HCT116 (cell line): ENCODE measurements around the gene MAML2. TPM values are rescaled to one million over a fixed set of nuclear protein-coding genes. Genes with fewer than 3 reads are reported as not detected.
A peak's percentile ranks its signal among the peaks of the same experiment; 100 is the strongest.

Experiments
- ATAC-seq: fragments of 200-7000 bp; cut with Tn5 transposase; 2 replicates; pipeline ENCODE4 v1.9.1; 2020; ENCODE audit warnings: mild to moderate bottlenecking, moderate library complexity
- BruUV-seq: library from RNA; stranded (reverse); fragments of 400-500 nt; replicated peaks from 2 replicates; lab custom pipeline; 2021; lab: Mats Ljungman, UMichigan
- CTCF ChIA-PET: fragments of 300-600 bp; sonication (Branson Sonifier 250); formaldehyde crosslinking; loops from one replicate; lab custom pipeline; 2021; ENCODE audit warnings: antibody characterized with exemption; lab: Charles Lee
- POLR2A ChIA-PET: fragments of 300-600, 350-600 bp; sonication (Branson Sonifier 250); formaldehyde crosslinking; loops from one replicate; lab custom pipeline; 2021; ENCODE audit warnings: antibody characterized with exemption; lab: Charles Lee
- RAD21 ChIA-PET, 2 experiments: fragments of 300-600 bp; sonication (Branson Sonifier 250); formaldehyde crosslinking; loops; one replicate each; lab custom pipeline; 2023; ENCODE audit warnings: low total read pairs in 2 of 2; ENCODE audit not compliant: uncharacterized antibody in 2 of 2, unreplicated experiment in 2 of 2, low non-redundant PET in 1 of 2; lab: Charles Lee
- DNase-seq: peaks from one replicate; pipeline ENCODE4 v3.0.0-alpha.2; 2010; ENCODE audit warnings: low read depth, low spot score
- H2AFZ ChIP-seq: fragments of 200-600 bp; shearing (Covaris generic), sonication (generic); 2 replicates; pipeline ENCODE4 v1.6.1; 2017; ENCODE audit warnings: low read depth, mixed run types, mixed read lengths, antibody characterized with exemption, low read length; ENCODE audit not compliant: poor library complexity, severe bottlenecking
- H3K27ac ChIP-seq: 2 replicates; pipeline ENCODE4 v1.5.1; 2012; ENCODE audit warnings: low read depth, low read length
- H3K27me3 ChIP-seq: fragments of 200-600 bp; sonication (generic); 2 replicates; pipeline ENCODE4 v1.6.1; 2016; ENCODE audit warnings: mixed run types, low read length, mixed read lengths; ENCODE audit not compliant: insufficient read depth
- H3K36me3 ChIP-seq, 2 experiments: fragments of 200-500 bp in 1 of 2; fragments of 200-600 bp in 1 of 2; sonication (Bioruptor generic) in 1 of 2; sonication (generic) in 1 of 2; 2 replicates each; pipeline versions ENCODE4 v1.5.1 to v1.6.1; 2014 to 2016; ENCODE audit warnings: low read length in 2 of 2, inconsistent platforms in 1 of 2, mixed read lengths in 1 of 2, mixed run types in 1 of 2; ENCODE audit not compliant: insufficient read depth in 2 of 2, control insufficient read depth in 1 of 2
- H3K4me1 ChIP-seq, 2 experiments: fragments of 200-600 bp in 1 of 2; sonication (generic) in 1 of 2; 2 replicates each; pipeline versions ENCODE4 v1.5.1 to v1.6.1; 2012 to 2017; ENCODE audit warnings: low read length in 2 of 2, inconsistent platforms in 1 of 2, mild to moderate bottlenecking in 1 of 2, mixed read lengths in 1 of 2, mixed run types in 1 of 2, moderate library complexity in 1 of 2; ENCODE audit not compliant: insufficient read depth in 2 of 2, control insufficient read depth in 1 of 2
- H3K4me2 ChIP-seq: fragments of 200-600 bp; sonication (generic); 2 replicates; pipeline ENCODE4 v1.6.1; 2017; ENCODE audit warnings: mixed run types, low read length, mixed read lengths
- H3K4me3 ChIP-seq, 2 experiments: fragments of 200-600 bp in 1 of 2; sonication (generic) in 1 of 2; replicated peaks in 1 of 2; 2 replicates each; pipeline ENCODE4 v1.5.1; 2011 to 2016; ENCODE audit warnings: low read length in 2 of 2, control low read depth in 1 of 2, low read depth in 1 of 2, mild to moderate bottlenecking in 1 of 2, mixed read lengths in 1 of 2, mixed run types in 1 of 2
- H3K79me2 ChIP-seq: fragments of 200-600 bp; sonication (generic); 2 replicates; pipeline ENCODE4 v1.6.1; 2017; ENCODE audit warnings: mild to moderate bottlenecking, mixed run types, low read length, moderate library complexity, mixed read lengths; ENCODE audit not compliant: insufficient read depth
- H3K9ac ChIP-seq: fragments of 200-600 bp; sonication (generic); 2 replicates; pipeline ENCODE4 v1.6.1; 2016; ENCODE audit warnings: low read length, mixed read lengths
- H3K9me2 ChIP-seq: fragments of 200-600 bp; sonication (generic), shearing (Covaris generic); 2 replicates; pipeline ENCODE4 v1.6.1; 2017; ENCODE audit warnings: mixed run types, mild to moderate bottlenecking, moderate library complexity; ENCODE audit not compliant: insufficient read depth
- H3K9me3 ChIP-seq, 2 experiments: fragments of 200-500 bp in 1 of 2; fragments of 200-600 bp in 1 of 2; sonication (Bioruptor generic) in 1 of 2; sonication (generic) in 1 of 2; 2 replicates each; pipeline ENCODE4 v1.6.1; 2014 to 2017; ENCODE audit warnings: low read length in 2 of 2, mixed read lengths in 2 of 2, inconsistent platforms in 1 of 2, low read depth in 1 of 2, mild to moderate bottlenecking in 1 of 2, mixed run types in 1 of 2, moderate library complexity in 1 of 2; ENCODE audit not compliant: control insufficient read depth in 1 of 2, insufficient read depth in 1 of 2
- H4K20me1 ChIP-seq: fragments of 200-600 bp; sonication (generic), shearing (Covaris generic); 2 replicates; pipeline ENCODE4 v1.6.1; 2017; ENCODE audit warnings: mixed run types, mild to moderate bottlenecking, moderate library complexity; ENCODE audit not compliant: insufficient read depth
- ATF3 ChIP-seq: IDR thresholded peaks from 2 replicates; pipeline ENCODE4 v1.6.1; 2012
- CBX3 ChIP-seq: IDR thresholded peaks from 2 replicates; pipeline ENCODE4 v1.6.1; 2012; ENCODE audit warnings: low read depth
- CTCF ChIP-seq, 3 experiments: fragments of 200-600 bp in 1 of 3; sonication (generic) in 1 of 3; IDR thresholded peaks in 2 of 3; conservative IDR thresholded peaks in 1 of 3; 2 replicates each; pipeline ENCODE4 v1.5.1; 2012 to 2017; ENCODE audit warnings: low read depth in 2 of 3, low read length in 2 of 3, antibody characterized with exemption in 1 of 3, borderline replicate concordance in 1 of 3, control low read depth in 1 of 3, mild to moderate bottlenecking in 1 of 3, mixed read lengths in 1 of 3, mixed run types in 1 of 3, moderate library complexity in 1 of 3; ENCODE audit not compliant: insufficient read depth in 1 of 3
- EZH2 ChIP-seq: fragments of 200-600 bp; sonication (generic); IDR thresholded peaks from 2 replicates; pipeline ENCODE4 v1.6.1; 2017; ENCODE audit warnings: antibody characterized with exemption, mixed run types
- FOSL1 ChIP-seq: IDR thresholded peaks from 2 replicates; pipeline ENCODE4 v1.6.1; 2012; ENCODE audit warnings: low read depth
- JUND ChIP-seq: IDR thresholded peaks from 2 replicates; pipeline ENCODE4 v1.6.1; 2012
- MAX ChIP-seq: IDR thresholded peaks from 2 replicates; pipeline ENCODE4 v1.6.1; 2012
- POLR2A ChIP-seq: IDR thresholded peaks from 2 replicates; pipeline ENCODE4 v1.7.0; 2011; ENCODE audit warnings: borderline replicate concordance; ENCODE audit not compliant: insufficient read depth, insufficient read length; ENCODE audit errors: extremely low read depth
- RAD21 ChIP-seq: IDR thresholded peaks from 2 replicates; pipeline ENCODE4 v1.6.1; 2012; ENCODE audit warnings: low read depth, mild to moderate bottlenecking
- TCF7L2 ChIP-seq: IDR thresholded peaks from 2 replicates; pipeline ENCODE4 v1.7.0; 2011; ENCODE audit warnings: borderline replicate concordance, inconsistent platforms; ENCODE audit not compliant: insufficient read depth, insufficient read length; ENCODE audit errors: extremely low read depth
- ZNF274 ChIP-seq: fragments of 200-500 bp; sonication (Bioruptor generic); IDR thresholded peaks from 2 replicates; pipeline ENCODE4 v1.6.1; 2014; ENCODE audit warnings: mild to moderate bottlenecking, low read depth, low read length, inconsistent platforms
- intact Hi-C: fragments of 100-400 bp; cut with micrococcal nuclease; formaldehyde crosslinking; loops from 2 replicates; pipeline ENCODE4 v1.10.0; 2022
- total RNA-seq: library from RNA; stranded (reverse); gene quantifications from one replicate; pipeline ENCODE4 v1.2.1, GENCODE V29; 2021; ENCODE audit not compliant: unreplicated experiment

Gene MAML2
- total RNA-seq, 1 experiment from 2014 or later: 2.6 TPM

GRCh38 chr11:96012086-96012824, 330.7 kb downstream of the MAML2 start:
- peak; percentile 41 for DNase-seq
- no peak overlapping the region for H2AFZ ChIP-seq
- H3K9ac ChIP-seq: no peak overlapping the region
- no peak overlapping the region for H3K27ac ChIP-seq
- H4K20me1 ChIP-seq: no peaks in the 10 kb centered on the region
- intact Hi-C loops: no loop called here
- H3K9me2 ChIP-seq: no peaks in the 10 kb centered on the region
- no peaks in the 10 kb centered on the region for H3K9me3 ChIP-seq
- RAD21 ChIA-PET: interaction anchor here in 1 of 2 experiments (1.0 kb wide), 1 partner anchor 331 kb away, joined by 3 read pairs; the partner anchor contains the start of gene MAML2
- POLR2A ChIA-PET: no interaction called here
- H3K4me1 ChIP-seq: peaks cover 3 to 25% of the 10 kb centered on the region in 2 experiments; a peak in 2 of 4 replicates
- H3K4me2 ChIP-seq: peak overlapping the region; percentile 36
- ATAC-seq: peak; percentile 75
- H3K4me3 ChIP-seq: no peak overlapping the region
- H3K79me2 ChIP-seq: no peaks in the 10 kb centered on the region
- TF ChIP-seq MAX (peak; percentile 48; the same call in 1 of the 2 replicates), EZH2 (no peak), CTCF (IDR thresholded peaks at IDR 0.05 in 2 of 3, conservative IDR thresholded peaks at IDR 0.05 in 1 of 3; ENCODE audit: borderline replicate concordance in 1 of 3, insufficient read depth in 1 of 3, low read depth in 2 of 3, low read length in 2 of 3) (peak; percentile 28 to 64 (median 53); a peak in 5 of 6 replicates), RAD21 (peak; percentile 49)
- H3K27me3 ChIP-seq: no peaks in the 10 kb centered on the region
- no TSS peak for BruUV-seq
- CTCF ChIA-PET: interaction anchor here (1.0 to 1.7 kb wide), 3 partner anchors 11 to 382 kb away, joined by 3 to 9 read pairs (median 4); partner anchors contain the start of gene MAML2
- H3K36me3 ChIP-seq: no peaks in the 10 kb centered on the region

- no TSS peak for BruUV-seq
- Histone ChIP-seq H3K9me3 (no peaks in the 10 kb centered on the region), H3K4me3 (no peak overlapping the region), H3K36me3 (no peaks in the 10 kb centered on the region), H3K79me2 (no peaks in the 10 kb centered on the region), H3K9ac (no peak overlapping the region), H4K20me1 (no peaks in the 10 kb centered on the region)
- CTCF ChIA-PET: no interaction called here
- TF ChIP-seq POLR2A: no peak
- TF ChIP-seq FOSL1: no peak
- TF ChIP-seq ATF3: no peak
- TF ChIP-seq TCF7L2: no peak
- TF ChIP-seq CBX3: no peak
- TF ChIP-seq EZH2: no peak
- no peak for TF ChIP-seq CTCF (IDR thresholded peaks at IDR 0.05 in 2 of 3, conservative IDR thresholded peaks at IDR 0.05 in 1 of 3; ENCODE audit: borderline replicate concordance in 1 of 3, insufficient read depth in 1 of 3, low read depth in 2 of 3, low read length in 2 of 3)
- TF ChIP-seq JUND: no peak
- TF ChIP-seq ZNF274: no peak
- TF ChIP-seq, all 23 proteins: peak for 0
- H3K4me1 ChIP-seq: peaks cover 0 to 25% of the 10 kb centered on the region in 2 experiments; a peak in 2 of 4 replicates
- ATAC-seq (no peak), DNase-seq (no peak)
- no peak overlapping the region for H2AFZ ChIP-seq
- H3K27ac ChIP-seq: no peak overlapping the region
- no peaks in the 10 kb centered on the region for H3K27me3 ChIP-seq
- no peak overlapping the region for H3K4me2 ChIP-seq
- RAD21 ChIA-PET: no interaction called here
- intact Hi-C loops: no loop called here
- POLR2A ChIA-PET: no interaction called here
- no peaks in the 10 kb centered on the region for H3K9me2 ChIP-seq
Observed at GRCh38 chr11:96010683-96011082, 332.3 kb downstream of the MAML2 start.
